GM19025 (cell line): ENCODE results near the gene NME7.
A peak's percentile ranks its signal among the peaks of the same experiment; 100 is the strongest.
"Not testable (repeated sequence)": the region's sequence is repeated elsewhere in the genome, so short reads cannot be mapped to it uniquely, and the experiment has no call there.

ENCODE experiments used
- ATAC-seq: cut with Tn5 transposase; IDR thresholded peaks from one replicate; pipeline ENCODE4 v1.9.1; 2021; ENCODE audit warnings: mild to moderate bottlenecking, low read depth, moderate library complexity; ENCODE audit not compliant: unreplicated experiment

NME7 gene

DNA sequence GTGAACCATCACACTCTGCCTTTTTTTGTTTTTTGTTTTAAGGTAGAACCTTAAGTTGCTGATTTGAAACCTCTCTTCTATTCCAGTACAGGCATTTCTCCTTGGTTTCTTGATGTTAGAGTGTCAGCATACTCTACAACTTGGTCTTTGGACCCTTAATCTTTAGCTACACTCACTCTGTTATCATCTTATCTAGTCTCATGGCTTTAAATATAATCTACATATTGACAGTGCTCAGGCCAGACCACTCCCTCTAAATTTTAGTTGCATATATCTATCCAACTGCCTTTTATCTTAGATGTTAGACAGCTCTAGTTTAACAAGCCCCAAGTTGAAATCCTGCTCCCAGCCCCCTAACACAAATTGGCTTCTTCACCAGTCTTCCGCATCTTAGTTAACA, 22.1 kb downstream of the NME7 start:
- ATAC-seq: no peak

GRCh38 chr1:169342096-169342495, 25.5 kb downstream of the NME7 start:
- not testable (repeated sequence) for ATAC-seq

GRCh38 chr1:169340882-169341281, 26.7 kb downstream of the NME7 start:
- ATAC-seq: no peak

DNA sequence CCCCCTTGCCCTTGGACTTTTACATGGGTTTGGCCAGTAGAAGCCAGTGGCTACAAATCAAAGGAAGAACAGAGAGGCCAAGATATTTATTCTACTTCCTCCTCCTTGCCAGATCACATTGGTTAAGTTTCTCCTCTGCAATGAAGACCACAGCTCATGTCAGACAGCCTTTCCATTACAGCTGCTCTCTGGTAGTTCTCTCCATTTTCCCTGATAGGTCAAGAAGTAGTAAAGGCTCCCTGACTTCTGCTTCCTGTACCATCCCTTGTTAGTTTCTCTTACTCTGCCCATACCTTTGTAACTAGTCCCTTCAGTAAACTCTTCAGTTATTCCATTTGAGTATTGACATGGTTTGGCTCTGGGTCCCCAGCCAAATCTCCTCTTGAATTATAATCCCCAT, 27.8 kb downstream of the NME7 start:
- ATAC-seq: no peak

GRCh38 chr1:169338617-169339016, 29.0 kb downstream of the NME7 start:
- ATAC-seq: no peak

DNA sequence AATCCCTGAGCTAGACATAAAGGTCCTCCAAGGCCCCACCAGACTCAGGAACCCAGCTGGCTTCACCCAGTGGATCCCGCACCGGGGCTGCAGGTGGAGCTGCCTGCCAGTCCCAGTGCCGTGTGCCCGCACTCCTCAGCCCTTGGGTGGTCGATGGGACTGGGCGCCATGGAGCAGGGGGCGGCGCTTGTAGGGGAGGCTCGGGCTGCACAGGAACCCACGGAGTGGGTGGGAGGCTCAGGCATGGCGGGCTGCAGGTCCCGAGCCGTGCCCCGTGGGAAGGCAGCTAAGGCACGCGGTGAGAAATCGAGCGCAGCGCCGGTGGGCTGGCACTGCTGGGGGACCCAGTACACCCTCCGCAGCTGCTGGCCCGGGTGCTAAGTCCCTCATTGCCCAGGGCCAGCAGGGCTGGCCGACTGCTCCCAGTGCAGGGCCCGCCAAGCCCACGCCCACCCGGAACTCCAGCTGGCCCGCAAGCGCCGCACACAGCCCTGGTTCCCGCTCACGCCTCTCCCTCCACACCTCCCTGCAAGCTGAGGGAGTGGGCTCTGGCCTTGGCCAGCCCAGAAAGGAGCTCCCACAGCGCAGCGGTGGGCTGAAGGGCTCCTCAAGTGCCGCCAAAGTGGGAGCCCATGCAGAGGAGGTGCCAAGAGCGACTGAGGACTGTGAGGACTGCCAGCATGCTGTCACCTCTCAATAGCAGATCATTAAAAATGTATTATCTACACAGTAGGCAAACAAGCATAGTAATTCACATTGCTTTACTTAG, 30.5 kb downstream of the NME7 start:
- ATAC-seq: not testable (repeated sequence)

- ATAC-seq: not testable (repeated sequence)
These were observed 32.9 kb downstream of the NME7 start for GRCh38 chr1:169334727-169335126.

GRCh38 chr1:169330927-169331326, 36.7 kb downstream of the NME7 start:
- no peak for ATAC-seq

- ATAC-seq: no peak
These were observed 38.2 kb downstream of the NME7 start for GRCh38 chr1:169329383-169329782.

DNA sequence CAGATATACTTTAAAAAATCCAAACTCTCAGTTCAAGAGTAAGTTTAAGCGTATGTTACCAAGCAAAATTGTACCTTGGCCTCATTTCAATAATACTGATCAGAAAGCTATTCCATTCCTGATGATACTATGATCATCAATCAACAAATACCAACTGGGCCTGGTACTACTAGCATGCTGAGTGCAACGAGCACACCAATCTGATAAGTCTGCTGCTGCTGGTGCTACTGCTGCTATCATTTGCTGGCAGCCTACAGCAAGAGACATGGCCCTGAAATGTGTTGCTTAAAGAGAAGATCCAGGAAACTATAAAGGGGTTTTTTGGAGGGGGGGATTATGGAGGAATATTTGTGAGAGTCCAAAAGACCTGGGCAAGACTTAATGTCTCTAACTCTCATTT, 39.7 kb downstream of the NME7 start:
- ATAC-seq: no peak

- ATAC-seq: peak; percentile 98
These were observed 40.7 kb downstream of the NME7 start for GRCh38 chr1:169326956-169327268.

DNA sequence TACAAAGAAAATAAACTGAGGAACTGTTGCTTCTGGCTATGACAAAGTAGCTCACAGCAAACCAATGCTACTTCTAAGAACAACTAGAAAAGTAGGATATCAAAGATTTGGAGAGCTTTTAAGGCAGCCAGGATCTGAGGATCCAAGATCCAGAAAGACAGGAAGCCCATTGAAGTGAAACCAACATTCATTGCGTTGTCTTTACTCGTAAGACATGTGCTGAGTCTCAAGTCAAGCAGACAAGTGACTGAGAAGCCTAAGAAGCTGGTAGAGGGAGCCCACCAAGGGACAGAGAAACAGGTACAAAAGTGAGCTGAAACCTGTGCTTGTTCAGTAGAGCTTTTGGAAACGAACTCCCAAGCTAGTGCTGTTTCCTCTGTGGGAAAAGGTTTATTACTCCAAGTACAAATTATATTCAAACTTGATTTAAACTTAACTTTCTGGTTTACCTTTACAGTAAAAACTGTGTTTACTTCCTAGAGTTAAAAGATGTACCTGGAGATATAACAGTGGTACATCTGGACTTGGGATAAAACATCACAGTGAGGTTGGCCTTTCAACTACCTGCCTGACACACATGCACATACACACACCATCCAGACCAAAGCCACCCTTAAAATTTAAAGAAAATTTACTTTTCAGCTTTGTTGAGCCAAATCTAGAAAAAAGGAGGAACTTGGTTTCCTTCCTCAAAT, 41.2 kb downstream of the NME7 start:
- peak; percentile 25 for ATAC-seq

DNA sequence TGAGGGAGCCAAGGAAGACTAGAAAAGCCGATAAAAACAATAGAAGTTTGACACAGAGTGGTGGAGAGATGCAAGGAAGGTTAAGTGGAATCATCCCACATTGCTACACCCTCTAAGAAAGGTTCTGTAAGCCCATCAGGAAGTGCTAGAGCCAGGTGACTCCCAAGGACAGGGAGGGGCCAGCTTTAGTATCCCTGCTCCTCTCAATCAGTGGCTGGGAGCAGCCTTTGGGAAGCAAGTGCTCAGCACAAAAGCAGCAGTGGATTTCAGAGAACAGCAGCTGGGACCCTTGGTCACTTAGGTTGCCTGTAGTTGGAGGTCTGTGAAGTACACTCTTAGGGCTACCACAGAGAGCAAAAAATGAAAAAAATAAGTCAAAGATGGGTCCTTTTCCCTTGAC, 42.5 kb downstream of the NME7 start:
- no peak for ATAC-seq

- ATAC-seq: no peak
These were observed 45.5 kb downstream of the NME7 start for GRCh38 chr1:169322138-169322537.

- no peak for ATAC-seq
These were observed 46.1 kb downstream of the NME7 start for GRCh38 chr1:169321539-169321938.

DNA sequence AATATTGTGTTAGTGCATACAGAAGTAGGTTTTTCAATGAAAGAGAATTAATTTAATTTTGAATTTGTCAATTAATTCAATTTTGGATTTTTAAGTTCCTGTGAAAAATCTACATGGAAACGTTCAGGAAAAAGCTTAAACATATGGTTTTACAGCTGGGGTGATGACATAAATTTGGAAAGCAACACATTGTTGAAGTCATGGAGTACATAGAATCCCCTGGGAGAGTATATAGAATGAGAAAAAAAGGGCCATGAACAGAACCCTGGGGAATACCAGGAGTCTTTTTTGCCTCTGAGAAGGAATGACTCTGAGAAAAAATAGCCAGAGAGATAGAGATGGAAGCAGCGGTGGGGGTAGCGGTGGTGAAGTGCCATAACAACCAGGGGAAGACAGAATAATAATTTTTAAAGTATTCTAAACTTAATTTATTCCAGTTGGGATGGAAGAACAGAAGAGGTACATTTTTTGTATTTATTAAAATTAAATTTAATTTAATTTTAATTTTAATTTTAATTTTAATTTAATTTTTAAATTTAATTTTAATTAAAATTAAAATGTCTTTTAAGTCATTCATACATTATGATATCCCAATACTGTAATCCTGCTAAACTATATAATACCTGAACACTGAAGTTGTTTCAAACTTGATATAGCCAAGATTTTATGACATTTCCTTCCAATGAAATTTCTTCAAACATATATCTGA, 48.9 kb downstream of the NME7 start:
- no peak for ATAC-seq

DNA sequence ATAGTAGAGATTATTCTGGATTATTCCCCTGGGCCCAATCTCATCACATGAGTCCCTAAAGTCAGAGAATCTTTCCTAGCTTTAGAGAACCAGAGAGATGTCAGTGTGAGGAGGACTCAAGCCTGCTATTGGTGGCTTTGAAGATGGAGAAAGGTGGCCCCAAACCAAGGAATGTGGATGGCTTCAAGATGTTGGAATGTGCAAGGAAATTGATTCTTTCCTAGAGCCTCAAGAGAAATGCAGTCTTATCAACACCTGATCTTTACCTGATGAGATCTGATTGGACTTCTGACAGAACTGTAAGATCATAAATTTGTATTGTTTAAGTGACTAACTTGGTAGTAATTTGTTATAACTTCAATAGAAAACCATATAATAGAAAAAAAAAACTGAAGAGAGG, 51.0 kb downstream of the NME7 start:
- ATAC-seq: no peak

DNA sequence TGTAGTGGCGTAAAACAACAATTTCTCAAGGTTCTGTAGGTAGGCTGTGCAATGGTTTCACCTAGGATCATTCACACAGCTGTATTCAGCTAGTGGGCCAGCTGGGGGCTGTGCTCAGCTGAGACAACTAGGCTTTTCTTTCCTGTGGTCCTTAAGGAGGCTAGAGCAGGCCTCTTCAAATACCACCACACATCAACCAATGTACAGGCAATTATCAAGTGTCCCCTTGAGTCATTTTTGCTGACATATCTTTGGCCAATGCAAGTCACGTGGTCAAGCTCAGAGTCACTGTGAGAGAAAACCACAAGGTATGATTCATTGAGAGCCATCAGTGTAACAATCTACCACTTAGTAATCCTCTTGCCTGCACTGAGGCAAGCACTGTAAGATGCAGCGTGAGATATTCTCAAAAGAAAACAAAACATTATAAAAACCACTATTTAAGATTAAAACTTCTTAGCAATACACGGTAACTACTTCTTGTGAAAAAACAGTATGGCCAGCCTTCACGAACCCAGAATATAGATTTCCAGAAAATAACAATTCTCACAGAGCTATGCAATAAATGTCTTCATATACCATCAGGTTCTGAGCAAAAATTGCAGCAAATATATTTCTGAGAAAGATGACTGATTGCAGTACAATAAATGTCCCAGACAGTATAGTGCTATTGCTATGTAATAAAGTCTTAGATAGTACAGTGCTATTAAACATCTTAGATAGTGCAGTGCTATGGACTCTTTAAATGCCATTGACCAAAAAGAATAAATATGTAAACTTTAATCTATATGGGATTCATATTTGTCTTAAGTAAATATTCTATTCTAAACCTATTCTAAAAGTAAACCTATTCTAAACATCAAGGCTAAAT, 55.3 kb downstream of the NME7 start:
- ATAC-seq: no peak

- peak; percentile 49 for ATAC-seq
These were observed 58.1 kb downstream of the NME7 start for GRCh38 chr1:169309178-169310166.
